Endodermal cell (in vitro differentiated cells): ENCODE measurements around the gene TPT1. TPM values are rescaled to one million over a fixed set of nuclear protein-coding genes. Genes with fewer than 3 reads are reported as not detected.

Experiments used
- DNase-seq: peaks from one replicate; pipeline ENCODE4 v3.0.0-alpha.2; 2017
- H3K27ac ChIP-seq: 2 replicates; pipeline ENCODE4 v1.5.1; 2013; ENCODE audit warnings: mild to moderate bottlenecking, low read depth, low read length, moderate library complexity
- H3K27me3 ChIP-seq: 2 replicates; pipeline ENCODE4 v1.6.1; 2013; ENCODE audit warnings: mild to moderate bottlenecking, low read length, moderate library complexity; ENCODE audit not compliant: insufficient read depth, control insufficient read depth, poor library complexity, severe bottlenecking
- H3K36me3 ChIP-seq: 2 replicates; pipeline ENCODE4 v1.7.0; 2013; ENCODE audit warnings: mild to moderate bottlenecking, low read length, moderate library complexity; ENCODE audit not compliant: control insufficient read depth, insufficient read depth
- H3K4me1 ChIP-seq: one replicate; pipeline ENCODE4 v1.7.0; 2013; ENCODE audit warnings: low read length; ENCODE audit not compliant: control insufficient read depth, insufficient read depth
- H3K4me3 ChIP-seq: 2 replicates; pipeline ENCODE4 v1.5.1; 2013; ENCODE audit warnings: mild to moderate bottlenecking, low read length, moderate library complexity
- H3K9ac ChIP-seq: 2 replicates; pipeline ENCODE4 v1.6.1; 2013; ENCODE audit warnings: mild to moderate bottlenecking, low read length, moderate library complexity; ENCODE audit not compliant: poor library complexity, severe bottlenecking; ENCODE audit errors: extremely low read depth
- H3K9me3 ChIP-seq: 2 replicates; pipeline ENCODE4 v1.6.1; 2013; ENCODE audit warnings: mild to moderate bottlenecking, low read length, moderate library complexity; ENCODE audit not compliant: control insufficient read depth
- H3K27ac Mint-ChIP-seq: 2 replicates; pipeline ENCODE4 v1.8.0; 2020; ENCODE audit warnings: mixed read lengths
- H3K27me3 Mint-ChIP-seq: 2 replicates; pipeline ENCODE4 v1.8.0; 2021; ENCODE audit warnings: mild to moderate bottlenecking, mixed read lengths; ENCODE audit not compliant: insufficient read depth
- H3K36me3 Mint-ChIP-seq: 2 replicates; pipeline ENCODE4 v1.8.0; 2020; ENCODE audit warnings: low read depth, mixed read lengths
- H3K4me1 Mint-ChIP-seq: 2 replicates; pipeline ENCODE4 v1.8.0; 2020; ENCODE audit warnings: mixed read lengths
- H3K4me3 Mint-ChIP-seq: 2 replicates; pipeline ENCODE4 v1.8.0; 2020; ENCODE audit warnings: mild to moderate bottlenecking, moderate library complexity, mixed read lengths
- H3K9me3 Mint-ChIP-seq: 2 replicates; pipeline ENCODE4 v1.8.0; 2020; ENCODE audit warnings: mild to moderate bottlenecking, mixed read lengths
- CTCF ChIP-seq: fragments of 200-600 bp; sonication (generic); conservative IDR thresholded peaks from 2 replicates; pipeline ENCODE4 v1.5.0; 2021; ENCODE audit warnings: antibody characterized with exemption, mild to moderate bottlenecking
- WGBS, 2 experiments: methylation state at CpG; one replicate each; pipeline versions ENCODE4 v1.1.5 to v1.1.7; 2013; ENCODE audit warnings: missing lambda C conversion rate in 2 of 2, mixed read lengths in 1 of 2; ENCODE audit not compliant: insufficient coverage in 1 of 2, insufficient read length in 1 of 2; 5-methylcytosine and 5-hydroxymethylcytosine counted together
- total RNA-seq, 2 donors: library from RNA; stranded (reverse); fragmentation: NEBNext Ultra II Directional in 1 of 2; extraction: Animal tissue kit (Norgen Biotek cat#: 25700) in 1 of 2; gene quantifications; 2 replicates in 1 of 2; 3 replicates in 1 of 2; pipeline ENCODE4 v1.2.1, GENCODE V29; 2021

The TPT1 gene
- total RNA-seq, 2 donors from 2014 or later: 2,192 to 2,586 TPM

- H3K9me3 Mint-ChIP-seq: no peaks in the 10 kb centered on the region
- H3K27me3 Mint-ChIP-seq: no peaks in the 10 kb centered on the region
- H3K27ac Mint-ChIP-seq: no peak overlapping the region
Observed at GRCh38 chr13:45296259-45296658, 44.7 kb downstream of the TPT1 start.

GRCh38 chr13:45295536-45295935 is 45.4 kb downstream of the TPT1 start:
- Histone ChIP-seq H3K27ac (no peak overlapping the region), H3K27me3 (no peaks in the 10 kb centered on the region), H3K36me3 (no peaks in the 10 kb centered on the region), H3K4me1 (peaks cover 4% of the 10 kb centered on the region), H3K9ac (no peak overlapping the region), H3K4me3 (no peak overlapping the region), H3K9me3 (no peaks in the 10 kb centered on the region)
- Mint-ChIP-seq H3K27ac (no peak overlapping the region), H3K36me3 (no peaks in the 10 kb centered on the region), H3K4me3 (no peak overlapping the region), H3K4me1 (peaks cover 21% of the 10 kb centered on the region), H3K9me3 (no peaks in the 10 kb centered on the region), H3K27me3 (no peaks in the 10 kb centered on the region)
- peak; percentile 30 for DNase-seq
- no peak for TF ChIP-seq CTCF
- 87 to 94% methylated on average over 7 of the region's 7 CpGs for WGBS, 2 experiments

More at GRCh38 chr13:45296259-45296658, 44.7 kb downstream of the TPT1 start:
- DNase-seq: no peak
- Histone ChIP-seq H3K27ac (no peak overlapping the region), H3K9me3 (no peaks in the 10 kb centered on the region), H3K4me3 (no peak overlapping the region), H3K4me1 (peaks cover 4% of the 10 kb centered on the region), H3K36me3 (no peaks in the 10 kb centered on the region), H3K27me3 (no peaks in the 10 kb centered on the region), H3K9ac (no peak overlapping the region)
- Mint-ChIP-seq H3K4me3 (no peak overlapping the region), H3K36me3 (no peaks in the 10 kb centered on the region), H3K4me1 (peaks cover 24% of the 10 kb centered on the region)
- TF ChIP-seq CTCF: no peak

- H3K27me3 Mint-ChIP-seq: no peaks in the 10 kb centered on the region
- peaks cover 14% of the 10 kb centered on the region for H3K4me1 Mint-ChIP-seq
- Histone ChIP-seq H3K36me3 (no peaks in the 10 kb centered on the region), H3K9ac (no peak overlapping the region), H3K9me3 (no peaks in the 10 kb centered on the region), H3K4me3 (no peak overlapping the region), H3K4me1 (peaks cover 4% of the 10 kb centered on the region), H3K27me3 (no peaks in the 10 kb centered on the region), H3K27ac (no peak overlapping the region)
- 91% methylated on average over 1 of the region's 1 CpG; no CpG with 5 or more reads in 1 of the 2 experiments for WGBS, 2 experiments
- DNase-seq: peak; percentile 33
- H3K36me3 Mint-ChIP-seq: peaks cover 8% of the 10 kb centered on the region
- H3K9me3 Mint-ChIP-seq: no peaks in the 10 kb centered on the region
- H3K4me3 Mint-ChIP-seq: no peak overlapping the region
- H3K27ac Mint-ChIP-seq: no peak overlapping the region
- no peak for TF ChIP-seq CTCF
Observed at GRCh38 chr13:45292176-45292575, 48.8 kb downstream of the TPT1 start.
